OCI-LY7 (cell line): ENCODE data around the gene USF2. TPM values are rescaled to one million over a fixed set of nuclear protein-coding genes. Genes with fewer than 3 reads are reported as not detected.

ENCODE experiments used
- BruUV-seq: library from RNA; stranded (reverse); fragments of 400-500 nt; replicated peaks from 2 replicates; lab custom pipeline; 2021; lab: Mats Ljungman, UMichigan
- CTCF ChIA-PET: fragments of 300-600 bp; sonication (Branson Sonifier 250); formaldehyde crosslinking; loops from one replicate; lab custom pipeline; 2022; ENCODE audit warnings: antibody characterized with exemption; ENCODE audit not compliant: unreplicated experiment; lab: Charles Lee
- POLR2A ChIA-PET: fragments of 300-600 bp; sonication (Branson Sonifier 250); formaldehyde crosslinking; loops from one replicate; lab custom pipeline; 2022; ENCODE audit warnings: antibody characterized with exemption; lab: Charles Lee
- DNase-seq: peaks from one replicate; pipeline ENCODE4 v3.0.0-alpha.2; 2015; ENCODE audit warnings: low spot score
- H2AFZ ChIP-seq: fragments of 200-600 bp; sonication (generic), shearing (Covaris generic); 2 replicates; pipeline ENCODE4 v1.6.1; 2014; ENCODE audit warnings: mild to moderate bottlenecking, antibody characterized with exemption, low read length, moderate library complexity
- H3K27ac ChIP-seq: fragments of 200-600 bp; sonication (generic); 2 replicates; pipeline ENCODE4 v1.5.1; 2014; ENCODE audit warnings: mixed run types, low read depth, mild to moderate bottlenecking, moderate library complexity, low read length, inconsistent platforms; ENCODE audit not compliant: poor library complexity, severe bottlenecking
- H3K36me3 ChIP-seq: fragments of 200-600 bp; sonication (generic); 2 replicates; pipeline ENCODE4 v1.6.1; 2014; ENCODE audit warnings: mild to moderate bottlenecking, antibody characterized with exemption, low read length, moderate library complexity, mixed read lengths; ENCODE audit not compliant: insufficient read depth
- H3K4me1 ChIP-seq: fragments of 200-600 bp; sonication (generic); 2 replicates; pipeline ENCODE4 v1.5.1; 2014; ENCODE audit warnings: mild to moderate bottlenecking, low read length; ENCODE audit not compliant: insufficient read depth, poor library complexity, severe bottlenecking
- H3K4me2 ChIP-seq: fragments of 200-600 bp; sonication (generic); 2 replicates; pipeline ENCODE4 v1.6.1; 2014; ENCODE audit warnings: mild to moderate bottlenecking, low read length
- H3K4me3 ChIP-seq: fragments of 200-600 bp; sonication (generic); 2 replicates; pipeline ENCODE4 v1.5.1; 2014; ENCODE audit warnings: mild to moderate bottlenecking, low read depth, low read length; ENCODE audit not compliant: poor library complexity, severe bottlenecking
- H3K79me2 ChIP-seq: fragments of 200-600 bp; sonication (generic); 2 replicates; pipeline ENCODE4 v1.6.1; 2016; ENCODE audit warnings: low read depth, mild to moderate bottlenecking, low read length, moderate library complexity, mixed read lengths; ENCODE audit not compliant: insufficient read depth
- H3K9me2 ChIP-seq: fragments of 200-600 bp; sonication (generic); 2 replicates; pipeline ENCODE4 v1.6.1; 2016; ENCODE audit warnings: mild to moderate bottlenecking, low read length, mixed read lengths; ENCODE audit not compliant: insufficient read depth
- H3K9me3 ChIP-seq: fragments of 200-600 bp; sonication (generic); 2 replicates; pipeline ENCODE4 v1.6.1; 2014; ENCODE audit warnings: mild to moderate bottlenecking, mixed run types, low read length, mixed read lengths
- H4K20me1 ChIP-seq: fragments of 200-600 bp; sonication (generic); 2 replicates; pipeline ENCODE4 v1.6.1; 2014; ENCODE audit warnings: mild to moderate bottlenecking, antibody characterized with exemption, low read length, moderate library complexity, mixed read lengths; ENCODE audit not compliant: insufficient read depth
- EZH2phosphoT487 ChIP-seq: fragments of 200-600 bp; sonication (generic); IDR thresholded peaks from 2 replicates; pipeline ENCODE4 v1.6.1; 2018; ENCODE audit warnings: low read depth, borderline replicate concordance, mild to moderate bottlenecking, mixed run types, antibody characterized with exemption, low read length, moderate library complexity, mixed read lengths
- intact Hi-C: fragments of 100-400 bp; cut with micrococcal nuclease; formaldehyde crosslinking; loops from one replicate; pipeline ENCODE4 v1.10.0; 2022; ENCODE audit not compliant: unreplicated experiment
- total RNA-seq, 2 experiments: library from RNA; depleted of rRNA in 1 of 2; stranded (reverse); fragments of >200 nt in 1 of 2; shearing (Covaris generic) in 1 of 2; gene quantifications; 2 replicates each; pipeline ENCODE4 v1.2.3, GENCODE V29; 2014 to 2022
- TF ChIP-seq, protein P1 (sequence below): fragments of 200-600 bp; sonication (generic); conservative IDR thresholded peaks from 2 replicates; pipeline ENCODE4 v1.5.1; 2014; ENCODE audit warnings: mild to moderate bottlenecking, antibody characterized with exemption, low read length, moderate library complexity, mixed read lengths

USF2 gene
- total RNA-seq, 2 experiments from 2014 or later = 105 to 155 TPM

- Histone ChIP-seq H4K20me1 (no peaks in the 10 kb centered on the region), H3K36me3 (peaks cover 72% of the 10 kb centered on the region), H3K9me3 (no peaks in the 10 kb centered on the region), H3K4me3 (no peak overlapping the region), H3K4me2 (no peak overlapping the region), H3K79me2 (no peaks in the 10 kb centered on the region), H3K9me2 (no peaks in the 10 kb centered on the region), H3K27ac (no peak overlapping the region), H2AFZ (no peak overlapping the region), H3K4me1 (peaks cover 15% of the 10 kb centered on the region)
- no peak for DNase-seq
- BruUV-seq = no TSS peak
- TF ChIP-seq EZH2phosphoT487 = no peak
- TF ChIP-seq, protein P1, sequence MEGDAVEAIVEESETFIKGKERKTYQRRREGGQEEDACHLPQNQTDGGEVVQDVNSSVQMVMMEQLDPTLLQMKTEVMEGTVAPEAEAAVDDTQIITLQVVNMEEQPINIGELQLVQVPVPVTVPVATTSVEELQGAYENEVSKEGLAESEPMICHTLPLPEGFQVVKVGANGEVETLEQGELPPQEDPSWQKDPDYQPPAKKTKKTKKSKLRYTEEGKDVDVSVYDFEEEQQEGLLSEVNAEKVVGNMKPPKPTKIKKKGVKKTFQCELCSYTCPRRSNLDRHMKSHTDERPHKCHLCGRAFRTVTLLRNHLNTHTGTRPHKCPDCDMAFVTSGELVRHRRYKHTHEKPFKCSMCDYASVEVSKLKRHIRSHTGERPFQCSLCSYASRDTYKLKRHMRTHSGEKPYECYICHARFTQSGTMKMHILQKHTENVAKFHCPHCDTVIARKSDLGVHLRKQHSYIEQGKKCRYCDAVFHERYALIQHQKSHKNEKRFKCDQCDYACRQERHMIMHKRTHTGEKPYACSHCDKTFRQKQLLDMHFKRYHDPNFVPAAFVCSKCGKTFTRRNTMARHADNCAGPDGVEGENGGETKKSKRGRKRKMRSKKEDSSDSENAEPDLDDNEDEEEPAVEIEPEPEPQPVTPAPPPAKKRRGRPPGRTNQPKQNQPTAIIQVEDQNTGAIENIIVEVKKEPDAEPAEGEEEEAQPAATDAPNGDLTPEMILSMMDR = no peak
- CTCF ChIA-PET = no interaction called here
- POLR2A ChIA-PET = no interaction called here
- intact Hi-C loops = no loop called here
Measured at GRCh38 chr19:35272954-35273649, 4.3 kb downstream of the USF2 start.

DNA sequence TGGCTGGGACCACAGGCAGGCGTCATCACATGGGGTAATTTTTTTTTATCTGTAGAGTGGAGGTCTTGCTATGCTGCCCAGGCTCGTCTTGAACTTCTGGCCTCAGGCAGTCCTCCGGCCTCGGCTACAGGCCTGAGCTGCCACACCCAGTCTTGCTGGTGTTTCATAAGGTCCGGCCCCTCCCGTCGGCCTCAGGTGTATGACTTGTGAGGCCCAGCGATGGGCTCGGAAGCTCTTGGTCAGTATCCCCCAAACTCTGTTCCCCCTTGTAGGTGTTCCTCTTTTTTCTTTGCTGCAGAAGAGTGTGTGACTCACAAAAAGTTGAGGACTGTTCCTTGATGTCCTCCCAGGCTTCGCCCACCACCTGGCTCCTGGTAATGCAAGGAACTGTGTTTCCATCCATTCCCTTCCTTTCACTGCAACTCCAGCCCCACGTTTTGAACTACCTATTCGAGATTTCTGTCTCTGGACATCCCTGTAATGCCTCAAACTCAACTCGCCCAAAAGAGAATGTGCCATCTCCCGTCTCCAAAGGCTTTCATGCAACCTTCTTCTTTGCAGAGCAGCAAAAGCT, 5.0 kb downstream of the USF2 start:
- H3K9me2 ChIP-seq = no peaks in the 10 kb centered on the region
- no peak overlapping the region for H3K4me2 ChIP-seq
- DNase-seq = no peak
- no peak overlapping the region for H3K4me3 ChIP-seq
- H2AFZ ChIP-seq = no peak overlapping the region
- H3K9me3 ChIP-seq = no peaks in the 10 kb centered on the region
- no peak overlapping the region for H3K27ac ChIP-seq
- H3K4me1 ChIP-seq = peaks cover 15% of the 10 kb centered on the region
- peaks cover 76% of the 10 kb centered on the region for H3K36me3 ChIP-seq
- ChIA-PET POLR2A (no interaction called here), CTCF (no interaction called here)
- no peaks in the 10 kb centered on the region for H3K79me2 ChIP-seq
- BruUV-seq = no TSS peak
- TF ChIP-seq EZH2phosphoT487 = no peak
- TF ChIP-seq, protein P1 = no peak
- H4K20me1 ChIP-seq = no peaks in the 10 kb centered on the region
- intact Hi-C loops = no loop called here

DNA sequence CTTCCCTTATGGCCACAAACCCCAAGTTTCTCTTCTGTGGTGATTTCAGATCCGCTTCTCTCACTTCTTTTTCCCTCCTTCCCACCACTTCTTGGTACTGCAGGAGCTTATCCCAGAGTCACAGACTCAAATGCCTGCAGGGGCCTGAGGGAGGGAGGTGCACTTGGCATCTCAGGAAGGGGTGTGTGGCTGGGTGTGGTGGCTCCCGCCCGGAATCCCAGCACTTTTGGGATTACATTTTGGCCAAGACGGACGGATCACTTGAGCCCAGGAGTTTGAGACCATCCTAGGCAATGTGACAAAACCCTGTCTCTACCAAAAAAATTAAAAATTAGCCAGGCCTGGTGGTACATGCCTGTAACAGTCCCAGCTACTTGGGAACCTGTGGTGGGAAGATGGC, 5.6 kb downstream of the USF2 start:
- CTCF ChIA-PET = no interaction called here
- peaks cover 82% of the 10 kb centered on the region for H3K36me3 ChIP-seq

More for the DNA sequence above, 5.6 kb downstream of the USF2 start:
- H3K27ac ChIP-seq = no peak overlapping the region
- no peaks in the 10 kb centered on the region for H3K9me2 ChIP-seq
- no peaks in the 10 kb centered on the region for H3K9me3 ChIP-seq
- H3K79me2 ChIP-seq = no peaks in the 10 kb centered on the region
- DNase-seq = no peak
- peaks cover 15% of the 10 kb centered on the region for H3K4me1 ChIP-seq
- H3K4me2 ChIP-seq = no peak overlapping the region
- intact Hi-C loops = no loop called here
- TF ChIP-seq, protein P1 = no peak
- TF ChIP-seq EZH2phosphoT487 = no peak
- H3K4me3 ChIP-seq = no peak overlapping the region
- H4K20me1 ChIP-seq = no peaks in the 10 kb centered on the region
- no TSS peak for BruUV-seq
- POLR2A ChIA-PET = no interaction called here
- no peak overlapping the region for H2AFZ ChIP-seq
